ENCODE measurements around the gene SFXN5.
"Not testable (repeated sequence)": the region's sequence is repeated elsewhere in the genome, so short reads cannot be mapped to it uniquely, and the experiment has no call there.

The SFXN5 gene, protein sequence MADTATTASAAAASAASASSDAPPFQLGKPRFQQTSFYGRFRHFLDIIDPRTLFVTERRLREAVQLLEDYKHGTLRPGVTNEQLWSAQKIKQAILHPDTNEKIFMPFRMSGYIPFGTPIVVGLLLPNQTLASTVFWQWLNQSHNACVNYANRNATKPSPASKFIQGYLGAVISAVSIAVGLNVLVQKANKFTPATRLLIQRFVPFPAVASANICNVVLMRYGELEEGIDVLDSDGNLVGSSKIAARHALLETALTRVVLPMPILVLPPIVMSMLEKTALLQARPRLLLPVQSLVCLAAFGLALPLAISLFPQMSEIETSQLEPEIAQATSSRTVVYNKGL

DNA sequence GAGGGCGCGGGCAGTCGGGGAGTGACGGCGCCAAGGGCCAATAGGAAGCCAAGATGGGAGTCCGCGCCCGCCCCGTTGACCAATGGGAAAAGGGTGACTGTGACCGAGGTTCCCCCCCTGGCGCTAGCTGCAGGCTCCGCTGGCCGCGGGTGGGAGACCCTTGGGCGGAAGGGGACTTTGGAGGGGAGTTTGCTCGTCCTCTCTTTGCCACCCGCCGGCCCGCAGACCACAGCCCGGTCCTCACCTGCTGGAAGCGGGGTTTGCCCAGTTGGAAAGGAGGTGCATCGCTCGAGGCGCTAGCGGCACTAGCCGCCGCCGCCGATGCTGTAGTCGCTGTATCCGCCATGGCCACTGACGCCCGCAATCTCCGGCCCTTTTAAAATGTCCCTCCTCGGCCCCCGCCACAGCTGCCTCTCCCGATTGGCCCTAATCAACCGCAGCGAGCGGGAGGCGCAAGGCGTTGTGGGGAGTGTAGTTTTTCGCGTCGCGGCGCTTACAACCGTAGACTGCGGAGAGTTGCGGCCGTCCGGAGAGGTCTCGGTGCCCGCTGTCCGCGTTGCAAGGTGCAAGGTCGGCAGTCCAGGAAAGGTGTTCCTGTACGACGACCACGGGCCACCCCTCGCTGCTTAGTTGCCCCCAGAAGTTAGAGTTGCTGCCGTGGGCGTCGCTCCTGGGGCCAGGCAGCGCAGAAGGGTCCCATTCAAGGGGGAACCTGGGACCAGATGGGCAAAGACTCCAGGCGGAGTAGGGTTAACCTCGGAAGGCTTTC is at the start of gene SFXN5:
Gene SFXN5 (minus strand): TSS at position 353 of the 769 bp plus-strand sequence. CDS start 7 bp downstream, at position 346.
- peak; percentile 95 for DNase-seq

DNA sequence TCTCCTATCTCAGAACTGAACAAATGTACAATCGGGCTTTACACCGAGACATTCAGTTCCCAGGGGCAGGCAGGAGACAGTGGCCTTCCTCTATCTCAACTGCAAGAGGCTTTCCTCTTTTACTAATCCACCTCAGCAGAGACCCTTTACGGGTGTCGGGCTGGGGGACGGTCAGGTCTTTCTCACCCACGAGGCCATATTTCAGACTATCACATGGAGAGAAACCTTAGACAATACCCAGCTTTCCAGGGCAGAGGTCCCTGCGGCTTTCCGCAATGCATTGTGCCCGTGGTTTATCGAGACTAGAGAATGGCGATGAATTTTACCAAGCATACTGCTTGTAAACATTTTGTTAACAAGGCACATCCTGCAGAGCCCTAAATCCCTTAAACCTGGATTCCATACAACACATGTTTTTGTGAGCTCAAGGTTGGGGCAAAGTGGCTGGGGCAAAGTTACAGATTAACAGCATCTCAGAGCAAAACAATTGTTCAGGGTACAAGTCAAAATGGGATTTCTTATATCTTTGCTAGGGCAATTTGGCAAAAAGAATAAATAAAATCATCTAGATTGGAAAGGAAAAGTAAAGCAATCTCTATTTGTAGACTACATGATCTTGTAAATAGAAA is 48.2 kb upstream of the SFXN5 start:
- not testable (repeated sequence) for DNase-seq

DNA sequence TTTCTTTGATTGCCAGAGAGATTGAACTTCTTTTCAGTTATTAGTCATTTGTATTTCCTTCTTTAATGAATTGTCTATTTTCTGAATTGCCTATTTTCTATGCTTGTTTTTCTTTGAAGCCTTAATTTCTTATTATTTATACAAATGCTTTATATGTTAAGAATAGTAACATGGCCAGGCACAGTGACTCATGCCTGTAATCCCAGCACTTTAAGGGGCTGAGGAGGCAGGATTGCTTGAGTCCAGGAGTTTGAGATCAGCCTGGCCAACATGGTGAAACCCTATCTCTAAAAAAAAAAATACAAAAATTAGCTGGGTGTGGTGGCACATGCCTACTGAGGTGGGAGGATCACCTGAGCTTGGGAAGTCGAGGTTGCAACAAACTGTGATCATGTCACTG is 45.9 kb upstream of the SFXN5 start:
- DNase-seq = no peak

DNA sequence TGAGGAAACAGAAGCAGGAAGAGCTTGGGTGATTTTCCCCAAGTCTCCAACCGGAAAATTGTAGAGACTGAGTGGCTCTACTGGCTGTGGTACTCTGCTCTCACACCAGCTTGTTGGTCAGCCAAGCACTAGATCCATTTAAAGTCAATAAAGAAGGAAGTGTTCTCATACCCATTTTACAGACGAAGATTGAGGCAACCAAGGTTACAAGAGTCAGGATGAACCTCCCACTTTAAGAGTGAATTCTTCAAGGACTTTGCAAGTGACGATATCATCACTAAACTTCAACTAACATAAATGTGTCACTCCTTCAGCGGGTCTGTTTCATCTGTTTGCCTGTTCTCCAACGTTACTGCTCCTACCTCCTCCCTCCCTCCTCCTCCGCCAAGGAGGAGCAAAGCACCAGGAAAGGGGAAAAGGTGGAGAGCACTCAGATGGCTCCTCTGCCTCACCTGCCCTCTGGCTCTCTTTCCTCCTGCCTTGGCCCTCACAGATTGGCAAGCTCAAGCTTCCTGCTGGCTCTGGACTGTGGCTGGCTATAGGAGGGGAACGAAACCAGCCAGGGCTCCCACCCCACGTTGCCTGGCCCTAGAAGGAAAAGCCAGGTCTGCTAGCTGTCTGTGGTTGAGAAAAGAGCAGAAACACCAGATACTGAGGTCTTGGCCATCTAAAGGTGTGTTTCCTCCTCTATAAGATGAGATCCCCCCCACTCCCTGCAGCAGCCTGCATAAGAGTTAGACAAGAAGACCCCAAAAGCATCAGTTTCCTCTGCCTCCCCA is 44.9 kb upstream of the SFXN5 start:
- DNase-seq = no peak

GRCh38 chr2:73114273-73114867 is 42.9 kb upstream of the SFXN5 start:
- DNase-seq = no peak

DNA sequence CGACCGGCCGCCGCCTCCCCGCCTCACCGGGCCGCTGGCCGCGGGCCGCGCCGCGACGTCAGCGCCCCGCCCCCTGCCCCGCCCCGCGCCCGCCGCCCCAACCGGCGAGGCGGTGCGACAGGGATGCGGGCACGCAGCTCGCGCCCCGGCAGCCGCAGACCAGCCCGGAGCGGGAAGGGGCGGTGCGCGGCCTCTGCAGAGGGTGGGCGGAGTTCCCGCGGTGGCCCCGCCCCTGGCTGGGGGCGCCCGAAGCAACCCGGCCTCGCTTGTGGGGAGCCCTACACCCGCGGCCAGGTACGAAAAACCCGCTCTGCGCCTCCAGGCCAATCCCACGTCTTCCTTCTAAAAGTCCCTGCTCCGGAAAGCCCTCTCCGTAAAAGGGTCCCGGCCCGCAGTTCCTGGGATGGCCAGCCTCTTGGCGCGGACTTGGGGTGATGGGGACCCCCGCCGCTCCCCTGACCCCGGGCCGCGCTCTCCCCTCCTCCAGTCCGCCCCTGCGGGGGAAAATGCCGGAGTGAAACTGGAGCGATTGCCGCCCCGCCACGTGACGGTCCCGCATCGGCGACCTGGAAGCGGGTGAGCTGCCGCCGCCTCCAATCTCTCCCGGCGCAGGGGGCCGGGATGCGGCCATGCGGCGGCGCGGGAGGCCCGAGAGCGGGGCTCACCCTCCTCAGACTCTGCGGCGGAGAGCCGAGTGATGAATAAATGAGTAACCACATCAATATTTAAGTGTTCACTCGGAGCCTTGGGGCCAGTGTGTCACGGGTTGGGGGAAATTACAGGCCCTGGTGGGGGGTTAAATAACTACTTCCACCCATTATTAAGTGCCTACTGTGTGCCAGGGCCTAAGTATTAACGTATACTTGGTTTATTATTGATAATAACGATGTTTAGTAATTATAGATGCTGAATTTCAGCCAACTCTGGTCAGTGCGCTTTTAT is 41.7 kb upstream of the SFXN5 start, which contains the start of gene RAB11FIP5:
Gene RAB11FIP5 (minus strand): TSS at position 36 of the 942 bp plus-strand sequence. CDS start 171 bp downstream, outside the sequence.
- DNase-seq = peak; percentile 86

DNA sequence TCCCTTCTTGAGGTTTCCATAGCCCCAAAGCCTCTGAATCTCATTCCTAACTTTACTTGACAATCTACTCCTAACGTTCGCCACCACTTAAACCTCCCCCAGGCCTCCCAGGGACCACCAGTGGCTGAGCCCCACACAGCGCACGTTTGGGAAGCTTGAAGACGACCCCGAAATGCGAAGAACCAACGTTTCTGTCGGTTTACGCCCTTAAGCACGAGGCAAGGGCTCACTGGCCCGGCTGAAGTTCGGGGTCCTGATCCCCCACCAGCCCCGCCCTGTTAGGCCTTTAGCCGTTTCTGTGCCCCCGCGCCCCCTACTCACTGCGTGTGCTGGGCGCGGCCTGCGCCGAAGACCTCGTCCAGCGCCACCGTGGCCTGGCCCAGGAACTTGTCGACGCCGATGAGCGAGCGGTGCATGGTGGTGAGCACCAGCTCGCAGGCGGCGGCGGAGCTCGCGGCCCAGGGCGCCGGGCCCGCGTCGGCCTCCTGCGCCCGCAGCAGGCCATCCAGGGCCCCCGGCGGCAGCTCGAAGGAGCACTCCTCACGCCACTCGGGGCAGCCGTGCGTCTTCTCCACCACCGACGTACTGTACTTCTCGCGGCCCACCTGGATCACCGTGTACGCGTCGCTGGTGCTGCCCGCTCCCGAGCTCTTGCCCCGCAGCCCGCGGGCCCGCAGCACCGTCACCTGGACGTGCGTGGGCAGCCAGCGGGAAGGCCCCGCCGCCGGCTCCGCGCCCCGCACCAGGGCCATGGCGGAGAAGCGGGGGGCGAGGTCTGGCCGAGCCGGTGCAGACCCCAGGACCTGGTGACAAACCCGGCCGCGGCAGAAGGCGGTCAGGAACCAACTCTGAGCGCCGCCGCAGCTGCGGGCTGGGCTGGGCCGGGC is 40.8 kb upstream of the SFXN5 start:
- peak; percentile 29 for DNase-seq

DNA sequence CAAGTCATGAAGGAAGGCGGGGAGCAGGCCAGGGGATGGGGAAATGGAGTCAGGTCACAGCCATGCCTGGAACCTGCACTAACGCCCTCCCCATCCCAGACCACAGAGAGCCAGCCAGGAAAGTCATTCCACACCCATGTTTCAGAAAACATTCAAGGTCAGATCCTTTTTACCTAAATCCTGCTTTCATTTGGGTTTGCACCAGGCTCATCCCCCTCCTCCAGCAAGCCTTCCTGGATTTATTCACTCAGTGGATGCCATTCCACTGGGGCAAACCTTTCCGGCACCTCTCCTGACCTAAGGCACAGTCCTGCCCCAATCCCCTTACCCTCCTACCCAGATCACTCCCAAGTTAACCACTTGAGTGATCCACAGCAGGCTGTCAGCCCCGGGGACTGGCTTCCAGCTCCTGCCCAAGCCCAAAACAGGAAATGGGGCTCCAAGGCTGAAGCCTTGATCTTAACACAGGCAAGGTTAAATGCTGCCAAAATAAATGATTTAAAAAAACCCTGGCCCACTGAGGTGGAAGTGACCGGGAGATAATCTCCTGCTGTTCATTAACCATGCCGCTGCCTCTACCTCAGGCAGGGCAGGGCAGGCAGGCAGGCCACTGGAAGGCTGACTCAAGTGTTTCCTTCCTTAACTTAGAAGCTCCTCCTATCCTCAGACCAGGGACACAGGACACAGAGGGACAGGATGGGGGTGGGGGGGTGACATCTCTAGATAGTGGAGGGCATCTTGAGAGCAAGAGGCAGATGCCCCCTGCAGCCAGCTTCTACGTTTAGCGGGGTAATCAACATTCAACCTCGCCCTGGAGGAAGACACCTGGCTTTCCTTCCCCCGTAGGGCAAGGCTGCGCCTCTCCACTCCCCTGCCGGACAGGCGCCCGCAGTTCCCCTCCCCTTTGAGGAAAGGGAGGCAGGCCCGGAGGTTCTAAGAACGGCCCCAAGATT is 39.8 kb upstream of the SFXN5 start:
- no peak for DNase-seq

DNA sequence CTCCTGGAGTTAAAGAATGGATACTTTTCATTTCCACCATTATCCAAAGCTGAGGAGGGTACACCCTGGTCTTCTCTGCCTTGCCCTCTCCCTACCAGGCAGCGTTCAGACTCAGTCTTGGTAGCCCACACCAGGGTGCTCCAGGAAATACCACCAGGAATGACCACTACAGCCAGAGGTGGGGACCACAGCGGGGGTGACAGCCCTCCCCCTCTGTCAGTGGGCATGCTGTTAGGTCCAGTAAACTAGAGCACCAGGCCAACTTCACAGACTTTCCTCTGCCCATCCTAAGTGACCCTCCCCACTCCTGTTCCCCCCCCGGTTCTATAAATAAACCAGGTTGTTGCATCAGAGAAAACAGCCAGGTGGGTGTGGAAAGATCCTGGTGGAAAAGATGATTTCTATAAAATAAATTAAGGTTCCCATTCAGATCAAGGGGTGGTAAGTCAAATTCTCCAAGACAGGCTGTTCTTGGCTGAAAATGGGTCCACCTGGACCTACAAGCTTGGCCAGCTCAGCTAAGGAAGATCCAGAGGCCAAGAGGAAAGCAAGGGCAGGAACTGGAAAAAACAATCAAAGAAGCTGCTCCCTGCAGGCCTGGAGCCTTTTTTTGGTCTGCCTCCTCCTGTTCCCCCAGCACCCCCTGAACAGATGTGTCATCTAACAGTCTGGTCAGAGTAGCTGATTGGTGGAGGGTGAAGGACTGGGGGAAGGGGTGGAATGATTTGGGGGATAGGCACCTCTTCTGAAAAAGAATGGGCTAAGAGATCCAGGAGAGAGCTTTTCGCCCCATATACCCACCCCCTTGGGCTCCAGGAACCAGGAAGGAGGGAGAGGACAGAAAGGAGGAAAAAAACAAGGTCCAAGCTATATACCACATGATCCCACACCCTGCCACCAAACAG is 38.9 kb upstream of the SFXN5 start:
- no peak for DNase-seq

GRCh38 chr2:73109431-73110167 is 38.1 kb upstream of the SFXN5 start:
- DNase-seq = no peak

- peak; percentile 38 for DNase-seq
Measured at GRCh38 chr2:73107211-73107926, 35.9 kb upstream of the SFXN5 start.

DNA sequence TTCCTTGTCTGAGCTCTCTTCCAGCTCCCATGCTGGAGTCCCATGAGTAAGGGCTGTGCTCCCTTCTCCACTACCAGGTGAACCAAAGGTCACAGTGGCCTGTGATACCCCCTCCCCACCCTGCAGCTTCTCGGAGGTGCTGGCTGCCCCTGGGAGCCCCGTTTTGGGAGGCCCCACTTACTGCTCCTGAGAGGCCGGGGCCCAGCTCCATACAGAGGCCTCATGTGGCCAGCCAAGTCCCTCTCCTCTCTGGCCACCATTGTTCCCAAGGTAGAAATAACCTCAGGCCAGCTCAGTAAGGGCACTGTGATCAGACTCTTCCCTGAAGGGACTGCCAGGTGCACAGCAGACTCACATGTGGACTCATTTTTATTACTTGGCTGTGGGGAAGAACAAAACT is 35.3 kb upstream of the SFXN5 start:
- no peak for DNase-seq

- no peak for DNase-seq
Measured at GRCh38 chr2:73105511-73105971, 34.0 kb upstream of the SFXN5 start.

DNA sequence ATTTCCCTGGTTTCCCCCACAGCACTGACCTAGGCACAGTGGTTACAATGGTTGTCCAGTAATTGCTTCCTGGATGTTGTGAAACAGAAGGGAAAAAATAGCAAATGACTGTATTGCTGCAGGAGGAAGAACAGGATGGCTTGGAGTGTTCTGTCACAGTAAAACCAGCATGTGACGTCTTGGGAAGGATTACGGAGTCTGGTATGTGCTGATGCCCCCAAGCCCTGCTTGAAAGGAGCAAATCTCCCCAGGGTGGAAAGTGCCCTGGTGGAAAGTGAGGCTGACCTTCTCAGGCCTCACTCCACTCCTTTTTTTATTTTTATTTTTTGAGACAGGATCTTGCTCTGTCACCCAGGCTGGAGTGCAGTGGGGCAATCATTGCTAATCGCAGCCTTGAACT is 33.4 kb upstream of the SFXN5 start:
- no peak for DNase-seq

- DNase-seq = no peak
Measured at GRCh38 chr2:73103018-73103542, 31.6 kb upstream of the SFXN5 start.

Data from CD4-positive, alpha-beta T cell treated with Interleukin-17A for 1 hour (primary cell).